ENCODE measurements around the gene NUMB. TPM values are rescaled to one million over a fixed set of nuclear protein-coding genes. Genes with fewer than 3 reads are reported as not detected.

The NUMB gene
- total RNA-seq, 4 donors from 2014 or later: 49.2 to 63.4 (median 50.7) TPM

GRCh38 chr14:73494593-73494992, 36.2 kb upstream of the NUMB start:
- peaks cover 0 to 45% (median 19%) of the 10 kb centered on the region in 4 donors for H3K36me3 ChIP-seq
- TF ChIP-seq POLR2AphosphoS5 (IDR thresholded peaks at IDR 0.05) (no peak), EP300 (IDR thresholded peaks at IDR 0.05) (no peak), CTCF (IDR thresholded peaks at IDR 0.05) (no peak), POLR2A (IDR thresholded peaks at IDR 0.05; ENCODE audit: low read depth) (no peak)
- no peaks in the 10 kb centered on the region for H3K27me3 ChIP-seq
- no peaks in the 10 kb centered on the region for H3K9me3 ChIP-seq
- 98% methylated on average over 2 of the region's 2 CpGs for WGBS
- DNase-seq (ENCODE audit: extremely low spot score): no peak
- H3K4me3 ChIP-seq: no peak overlapping the region
- intact Hi-C loops (cut with DNase I): no loop called here
- peaks cover 31 to 38% (median 34%) of the 10 kb centered on the region in 4 donors for H3K4me1 ChIP-seq
- H3K27ac ChIP-seq (replicated peaks in 1 of 4): no peak overlapping the region

- Histone ChIP-seq H3K36me3 (peaks cover 0 to 30% (median 9%) of the 10 kb centered on the region in 4 donors), H3K27ac (replicated peaks in 1 of 4) (no peak overlapping the region), H3K27me3 (no peaks in the 10 kb centered on the region), H3K4me1 (peaks cover 31 to 38% (median 35%) of the 10 kb centered on the region in 4 donors), H3K4me3 (peak overlapping the region in 2 of 4 donors; percentile 79 to 89), H3K9me3 (no peaks in the 10 kb centered on the region)
- DNase-seq (ENCODE audit: extremely low spot score): no peak
- intact Hi-C loops (cut with DNase I): no loop called here
- TF ChIP-seq POLR2A (IDR thresholded peaks at IDR 0.05; ENCODE audit: low read depth) (no peak), POLR2AphosphoS5 (IDR thresholded peaks at IDR 0.05) (no peak), CTCF (IDR thresholded peaks at IDR 0.05) (no peak), EP300 (IDR thresholded peaks at IDR 0.05) (no peak)
- WGBS: 73% methylated on average over 5 of the region's 5 CpGs
These were observed 34.3 kb upstream of the NUMB start for GRCh38 chr14:73492670-73493069.

GRCh38 chr14:73492043-73492552, 33.8 kb upstream of the NUMB start:
- H3K9me3 ChIP-seq: no peaks in the 10 kb centered on the region
- peak overlapping the region; percentile 69 to 94 (median 84) for H3K4me3 ChIP-seq
- WGBS: 76% methylated on average over 13 of the region's 24 CpGs
- H3K27me3 ChIP-seq: no peaks in the 10 kb centered on the region
- DNase-seq (ENCODE audit: extremely low spot score): no peak
- H3K4me1 ChIP-seq: peaks cover 31 to 38% (median 35%) of the 10 kb centered on the region in 4 donors
- intact Hi-C loops (cut with DNase I): no loop called here
- peak overlapping the region; percentile 87 to 95 (median 90) for H3K27ac ChIP-seq (replicated peaks in 1 of 4)
- H3K36me3 ChIP-seq: peaks cover 0 to 26% (median 9%) of the 10 kb centered on the region in 4 donors
- TF ChIP-seq POLR2AphosphoS5 (IDR thresholded peaks at IDR 0.05) (no peak), POLR2A (IDR thresholded peaks at IDR 0.05; ENCODE audit: low read depth) (no peak)

- peak overlapping the region; percentile 87 to 95 (median 90) for H3K27ac ChIP-seq (replicated peaks in 1 of 4)
- peak overlapping the region; percentile 69 to 94 (median 84) for H3K4me3 ChIP-seq
- H3K9me3 ChIP-seq: no peaks in the 10 kb centered on the region
- DNase-seq (ENCODE audit: extremely low spot score): no peak
- WGBS: no CpG with 5 or more reads among the region's 94 CpGs
- no peak for TF ChIP-seq CTCF (IDR thresholded peaks at IDR 0.05)
- peak; percentile 27 to 64 for TF ChIP-seq POLR2AphosphoS5 (IDR thresholded peaks at IDR 0.05)
- TF ChIP-seq POLR2A (IDR thresholded peaks at IDR 0.05; ENCODE audit: low read depth): no peak
- intact Hi-C loops (cut with DNase I): no loop called here
- H3K4me1 ChIP-seq: peaks cover 31 to 38% (median 35%) of the 10 kb centered on the region in 4 donors
- H3K36me3 ChIP-seq: peaks cover 0 to 23% (median 7%) of the 10 kb centered on the region in 4 donors
- no peaks in the 10 kb centered on the region for H3K27me3 ChIP-seq
These were observed 33.1 kb upstream of the NUMB start for GRCh38 chr14:73491256-73492042.

GRCh38 chr14:73489481-73490175, 31.3 kb upstream of the NUMB start:
- peaks cover 31 to 38% (median 35%) of the 10 kb centered on the region in 4 donors for H3K4me1 ChIP-seq
- no peak for TF ChIP-seq POLR2A (IDR thresholded peaks at IDR 0.05; ENCODE audit: low read depth)
- TF ChIP-seq EP300 (IDR thresholded peaks at IDR 0.05): no peak
- TF ChIP-seq CTCF (IDR thresholded peaks at IDR 0.05): no peak
- no peak for TF ChIP-seq POLR2AphosphoS5 (IDR thresholded peaks at IDR 0.05)
- H3K36me3 ChIP-seq: peaks cover 0 to 12% (median 3%) of the 10 kb centered on the region in 4 donors
- H3K4me3 ChIP-seq: no peak overlapping the region
- no peaks in the 10 kb centered on the region for H3K9me3 ChIP-seq
- H3K27me3 ChIP-seq: no peaks in the 10 kb centered on the region
- 74% methylated on average over 6 of the region's 6 CpGs for WGBS
- intact Hi-C loops (cut with DNase I): no loop called here
- no peak for DNase-seq (ENCODE audit: extremely low spot score)
- H3K27ac ChIP-seq (replicated peaks in 1 of 4): no peak overlapping the region

Measured in esophagus muscularis mucosa (tissue), 4 donors.